Choroid plexus epithelial cell (primary cell): Measurements from ENCODE around the gene PEX11B.

ENCODE experiments used
- DNase-seq: peaks from one replicate; pipeline ENCODE4 v3.0.0-alpha.2; 2010; ENCODE audit warnings: low read depth
- H3K4me3 ChIP-seq: 2 replicates; pipeline ENCODE4 v1.5.1; 2011; ENCODE audit warnings: low read depth, mild to moderate bottlenecking, control low read depth, low read length, moderate library complexity
- CTCF ChIP-seq: conservative IDR thresholded peaks from 2 replicates; pipeline ENCODE4 v1.5.1; 2011; ENCODE audit warnings: low read depth, mild to moderate bottlenecking, control low read depth, inconsistent platforms, low read length, moderate library complexity

Gene PEX11B

GRCh38 chr1:145958734-145959133 lies 40.2 kb upstream of the PEX11B start:
- no peak for TF ChIP-seq CTCF
- no peak for DNase-seq
- no peak overlapping the region for H3K4me3 ChIP-seq

- peak within 1 kb of the TSS; percentile 84 for H3K4me3 ChIP-seq
- TF ChIP-seq CTCF: no peak
- DNase-seq: peak; percentile 98
Measured at GRCh38 chr1:145957443-145958319, 39.2 kb upstream of the PEX11B start, which contains the start of gene LIX1L. TSS of gene LIX1L (minus strand) at chr1:145958017. CDS start at chr1:145957927, 90 bp downstream.

GRCh38 chr1:145956781-145957442 lies 38.4 kb upstream of the PEX11B start:
- no peak for TF ChIP-seq CTCF
- DNase-seq: peak; percentile 33
- peak overlapping the region; percentile 84 for H3K4me3 ChIP-seq

- TF ChIP-seq CTCF: no peak
- DNase-seq: no peak
- H3K4me3 ChIP-seq: peak overlapping the region; percentile 84
Measured at GRCh38 chr1:145956361-145956760, 37.8 kb upstream of the PEX11B start.

- H3K4me3 ChIP-seq: no peak overlapping the region
- TF ChIP-seq CTCF: no peak
- no peak for DNase-seq
Measured at GRCh38 chr1:145955436-145955835, 36.9 kb upstream of the PEX11B start.

GRCh38 chr1:145953861-145954260 lies 35.3 kb upstream of the PEX11B start:
- no peak for TF ChIP-seq CTCF
- H3K4me3 ChIP-seq: no peak overlapping the region
- no peak for DNase-seq

GRCh38 chr1:145952903-145953302 lies 34.4 kb upstream of the PEX11B start:
- TF ChIP-seq CTCF: no peak
- DNase-seq: no peak

More at GRCh38 chr1:145952903-145953302, 34.4 kb upstream of the PEX11B start:
- H3K4me3 ChIP-seq: no peak overlapping the region
